ENCODE data around the gene CSTF1.

Gene CSTF1

DNA sequence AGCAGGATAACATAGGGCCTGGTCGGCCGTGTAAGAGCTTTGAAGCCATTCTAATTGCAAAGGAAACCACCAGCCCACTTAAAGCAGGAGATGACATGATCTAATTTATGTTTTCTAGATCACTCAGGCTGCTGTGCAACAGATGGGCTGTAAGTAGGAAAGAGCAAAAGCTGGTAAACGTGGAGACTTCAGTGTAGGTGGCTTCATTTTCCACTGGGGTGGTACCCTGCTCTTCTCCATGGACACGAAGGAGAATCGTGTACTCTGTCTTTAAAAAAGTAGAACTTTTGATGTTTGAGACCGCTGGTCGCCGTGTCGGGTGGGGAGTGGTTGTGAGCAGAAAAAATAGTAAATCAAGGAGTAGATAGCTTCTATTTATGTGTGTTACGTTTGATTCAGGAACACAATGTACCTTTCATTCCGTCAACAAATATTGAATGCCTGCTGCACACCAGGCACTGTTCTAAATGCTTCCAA is 26.0 kb downstream of the CSTF1 start:
- no peak overlapping the region for H3K27ac ChIP-seq (ENCODE audit: low read depth, low read length)
- H3K9ac ChIP-seq (ENCODE audit: low read length): no peak overlapping the region
- H3K9me2 ChIP-seq (replicated peaks; ENCODE audit: insufficient read depth, low read length): no peaks in the 10 kb centered on the region

GRCh38 chr20:56420028-56420427 is 27.6 kb downstream of the CSTF1 start:
- Histone ChIP-seq H3K9ac (ENCODE audit: low read length) (no peak overlapping the region), H3K36me3 (ENCODE audit: low read length) (no peaks in the 10 kb centered on the region), H3F3A (ENCODE audit: insufficient read depth) (no peaks in the 10 kb centered on the region), H4K20me1 (ENCODE audit: low read depth, low read length) (no peaks in the 10 kb centered on the region), H3K4me2 (ENCODE audit: low read depth, low read length, poor library complexity, severe bottlenecking) (no peak overlapping the region), H3K9me2 (replicated peaks; ENCODE audit: insufficient read depth, low read length) (no peaks in the 10 kb centered on the region), H3K9me3 (ENCODE audit: insufficient read depth, low read length) (no peaks in the 10 kb centered on the region), H3K27me3 (ENCODE audit: low read length) (no peaks in the 10 kb centered on the region), H3K27ac (ENCODE audit: low read depth, low read length) (no peak overlapping the region), H2AFZ (ENCODE audit: low read depth, low read length, severe bottlenecking) (no peak overlapping the region), H3K4me3 (ENCODE audit: insufficient read depth, low read length, poor library complexity, severe bottlenecking) (no peak overlapping the region), H3K79me2 (ENCODE audit: insufficient read depth, low read length) (no peaks in the 10 kb centered on the region)
- TF ChIP-seq, protein P1, sequence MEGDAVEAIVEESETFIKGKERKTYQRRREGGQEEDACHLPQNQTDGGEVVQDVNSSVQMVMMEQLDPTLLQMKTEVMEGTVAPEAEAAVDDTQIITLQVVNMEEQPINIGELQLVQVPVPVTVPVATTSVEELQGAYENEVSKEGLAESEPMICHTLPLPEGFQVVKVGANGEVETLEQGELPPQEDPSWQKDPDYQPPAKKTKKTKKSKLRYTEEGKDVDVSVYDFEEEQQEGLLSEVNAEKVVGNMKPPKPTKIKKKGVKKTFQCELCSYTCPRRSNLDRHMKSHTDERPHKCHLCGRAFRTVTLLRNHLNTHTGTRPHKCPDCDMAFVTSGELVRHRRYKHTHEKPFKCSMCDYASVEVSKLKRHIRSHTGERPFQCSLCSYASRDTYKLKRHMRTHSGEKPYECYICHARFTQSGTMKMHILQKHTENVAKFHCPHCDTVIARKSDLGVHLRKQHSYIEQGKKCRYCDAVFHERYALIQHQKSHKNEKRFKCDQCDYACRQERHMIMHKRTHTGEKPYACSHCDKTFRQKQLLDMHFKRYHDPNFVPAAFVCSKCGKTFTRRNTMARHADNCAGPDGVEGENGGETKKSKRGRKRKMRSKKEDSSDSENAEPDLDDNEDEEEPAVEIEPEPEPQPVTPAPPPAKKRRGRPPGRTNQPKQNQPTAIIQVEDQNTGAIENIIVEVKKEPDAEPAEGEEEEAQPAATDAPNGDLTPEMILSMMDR (IDR thresholded peaks at IDR 0.05; ENCODE audit: insufficient read depth, low read length, poor library complexity, severe bottlenecking): no peak
- no peak for TF ChIP-seq EZH2phosphoT487 (conservative IDR thresholded peaks at IDR 0.05; ENCODE audit: low read length)

More for the DNA sequence above, 26.0 kb downstream of the CSTF1 start:
- Histone ChIP-seq H3F3A (ENCODE audit: insufficient read depth) (no peaks in the 10 kb centered on the region), H3K79me2 (ENCODE audit: insufficient read depth, low read length) (no peaks in the 10 kb centered on the region), H3K4me3 (ENCODE audit: insufficient read depth, low read length, poor library complexity, severe bottlenecking) (no peak overlapping the region), H2AFZ (ENCODE audit: low read depth, low read length, severe bottlenecking) (no peak overlapping the region), H3K9me3 (ENCODE audit: insufficient read depth, low read length) (no peaks in the 10 kb centered on the region), H4K20me1 (ENCODE audit: low read depth, low read length) (no peaks in the 10 kb centered on the region), H3K4me2 (ENCODE audit: low read depth, low read length, poor library complexity, severe bottlenecking) (no peak overlapping the region), H3K36me3 (ENCODE audit: low read length) (no peaks in the 10 kb centered on the region), H3K27me3 (ENCODE audit: low read length) (no peaks in the 10 kb centered on the region)
- no peak for TF ChIP-seq EZH2phosphoT487 (conservative IDR thresholded peaks at IDR 0.05; ENCODE audit: low read length)
- TF ChIP-seq, protein P1 (IDR thresholded peaks at IDR 0.05; ENCODE audit: insufficient read depth, low read length, poor library complexity, severe bottlenecking): no peak

- H3K9ac ChIP-seq (ENCODE audit: low read length): no peak overlapping the region
- H3F3A ChIP-seq (ENCODE audit: insufficient read depth): no peaks in the 10 kb centered on the region
- H4K20me1 ChIP-seq (ENCODE audit: low read depth, low read length): no peaks in the 10 kb centered on the region
- H3K36me3 ChIP-seq (ENCODE audit: low read length): no peaks in the 10 kb centered on the region
- no peak overlapping the region for H3K27ac ChIP-seq (ENCODE audit: low read depth, low read length)
- no peaks in the 10 kb centered on the region for H3K27me3 ChIP-seq (ENCODE audit: low read length)
- TF ChIP-seq, protein P1 (IDR thresholded peaks at IDR 0.05; ENCODE audit: insufficient read depth, low read length, poor library complexity, severe bottlenecking): no peak
- no peak for TF ChIP-seq EZH2phosphoT487 (conservative IDR thresholded peaks at IDR 0.05; ENCODE audit: low read length)
- no peaks in the 10 kb centered on the region for H3K9me2 ChIP-seq (replicated peaks; ENCODE audit: insufficient read depth, low read length)
- H3K4me3 ChIP-seq (ENCODE audit: insufficient read depth, low read length, poor library complexity, severe bottlenecking): no peak overlapping the region
- no peaks in the 10 kb centered on the region for H3K9me3 ChIP-seq (ENCODE audit: insufficient read depth, low read length)
- no peak overlapping the region for H2AFZ ChIP-seq (ENCODE audit: low read depth, low read length, severe bottlenecking)
- no peak overlapping the region for H3K4me2 ChIP-seq (ENCODE audit: low read depth, low read length, poor library complexity, severe bottlenecking)
- no peaks in the 10 kb centered on the region for H3K79me2 ChIP-seq (ENCODE audit: insufficient read depth, low read length)
Observed at GRCh38 chr20:56420940-56421688, 28.7 kb downstream of the CSTF1 start.

Data from SU-DHL-6 (cell line).